SK-N-SH (cell line): ENCODE data around the gene SELE. TPM values are rescaled to one million over a fixed set of nuclear protein-coding genes. Genes with fewer than 3 reads are reported as not detected.

Experiments
- CTCF ChIA-PET: fragments of 300-600, 350-600 bp; formaldehyde crosslinking; extraction: SDS; loops from one replicate; lab custom pipeline; 2021; lab: Yijun Ruan, JAX
- POLR2A ChIA-PET: fragments of 350-600 bp; sonication (Branson Sonifier 250); formaldehyde crosslinking; extraction: SDS; loops from one replicate; lab custom pipeline; 2020; ENCODE audit warnings: antibody characterized with exemption, inconsistent platforms; lab: Yijun Ruan, JAX
- DNase-seq: peaks from one replicate; pipeline ENCODE4 v3.0.0; 2012
- H2AFZ ChIP-seq: fragments of 200-600 bp; sonication (generic); 2 replicates; pipeline ENCODE4 v1.8.1; 2016; ENCODE audit warnings: antibody characterized with exemption, mild to moderate bottlenecking, low read depth
- H3F3A ChIP-seq: fragments of 200-600 bp; sonication (generic); replicated peaks from 2 replicates; pipeline ENCODE3; 2016; ENCODE audit warnings: antibody characterized with exemption, mild to moderate bottlenecking; ENCODE audit not compliant: insufficient read depth
- H3K27ac ChIP-seq, 2 experiments: fragments of 200-500 bp in 1 of 2; fragments of 200-600 bp in 1 of 2; sonication (Bioruptor generic) in 1 of 2; sonication (generic), shearing (Covaris generic) in 1 of 2; 2 replicates each; pipeline versions ENCODE4 v1.5.1 to v1.6.1; 2014 to 2016; ENCODE audit warnings: low read depth in 2 of 2, inconsistent platforms in 1 of 2, low read length in 1 of 2, mild to moderate bottlenecking in 1 of 2, mixed read lengths in 1 of 2
- H3K27me3 ChIP-seq: fragments of 200-600 bp; sonication (generic), shearing (Covaris generic); 2 replicates; pipeline ENCODE4 v1.6.1; 2016; ENCODE audit warnings: mixed run types; ENCODE audit not compliant: insufficient read depth
- H3K36me3 ChIP-seq, 2 experiments: fragments of 200-500 bp in 1 of 2; fragments of 200-600 bp in 1 of 2; sonication (Bioruptor generic) in 1 of 2; sonication (generic) in 1 of 2; replicated peaks in 1 of 2; 2 replicates each; pipeline versions ENCODE3 to v1.5.1; 2014 to 2016; ENCODE audit warnings: low read length in 1 of 2, mild to moderate bottlenecking in 1 of 2; ENCODE audit not compliant: insufficient read depth in 2 of 2, control insufficient read depth in 1 of 2
- H3K4me1 ChIP-seq, 2 experiments: fragments of 200-500 bp in 1 of 2; fragments of 200-600 bp in 1 of 2; sonication (Bioruptor generic) in 1 of 2; sonication (generic), shearing (Covaris generic) in 1 of 2; 2 replicates each; pipeline versions ENCODE4 v1.5.1 to v1.6.1; 2014 to 2016; ENCODE audit warnings: low read depth in 1 of 2, low read length in 1 of 2, mixed run types in 1 of 2; ENCODE audit not compliant: insufficient read depth in 2 of 2, control insufficient read depth in 1 of 2
- H3K4me2 ChIP-seq: fragments of 200-600 bp; sonication (generic), shearing (Covaris generic); 2 replicates; pipeline ENCODE4 v1.6.1; 2017; ENCODE audit warnings: mixed run types
- H3K4me3 ChIP-seq, 2 experiments: fragments of 200-500 bp in 1 of 2; fragments of 200-600 bp in 1 of 2; sonication (Bioruptor generic) in 1 of 2; sonication (generic), shearing (Covaris generic) in 1 of 2; 2 replicates each; pipeline versions ENCODE4 v1.5.1 to v1.8.1; 2014 to 2016; ENCODE audit warnings: low read depth in 2 of 2, inconsistent platforms in 1 of 2, low read length in 1 of 2, mild to moderate bottlenecking in 1 of 2, mixed read lengths in 1 of 2, moderate library complexity in 1 of 2
- H3K79me2 ChIP-seq: fragments of 200-600 bp; sonication (generic); 2 replicates; pipeline ENCODE4 v1.8.1; 2017; ENCODE audit warnings: mild to moderate bottlenecking; ENCODE audit not compliant: insufficient read depth
- H3K9ac ChIP-seq: fragments of 200-600 bp; sonication (generic); 2 replicates; pipeline ENCODE4 v1.6.1; 2017; ENCODE audit warnings: mixed run types
- H3K9me2 ChIP-seq: fragments of 200-600 bp; sonication (generic); 2 replicates; pipeline ENCODE4 v1.6.1; 2017; ENCODE audit warnings: mixed run types
- H3K9me3 ChIP-seq: fragments of 200-600 bp; sonication (generic); 2 replicates; pipeline ENCODE4 v1.6.1; 2017; ENCODE audit warnings: mixed run types, mild to moderate bottlenecking, moderate library complexity
- H4K20me1 ChIP-seq: fragments of 200-600 bp; sonication (generic); 2 replicates; pipeline ENCODE4 v1.6.1; 2017; ENCODE audit warnings: mild to moderate bottlenecking, mixed run types; ENCODE audit not compliant: insufficient read depth
- CTCF ChIP-seq: fragments of 200-600 bp; sonication (generic); IDR thresholded peaks from 2 replicates; pipeline ENCODE4 v1.6.1; 2017; ENCODE audit warnings: antibody characterized with exemption, mild to moderate bottlenecking, moderate library complexity
- FOSL2 ChIP-seq: IDR thresholded peaks from 2 replicates; pipeline ENCODE4 v1.4.0; 2012; ENCODE audit warnings: low read depth, mild to moderate bottlenecking, moderate library complexity, borderline replicate concordance
- FOXJ3 ChIP-seq: sonication (generic); formaldehyde crosslinking; IDR thresholded peaks from 2 replicates; pipeline ENCODE4 v1.5.1; 2020; ENCODE audit warnings: mild to moderate bottlenecking, missing genetic modification reagents
- GABPA ChIP-seq: IDR thresholded peaks from 2 replicates; pipeline ENCODE4 v1.4.0; 2012; ENCODE audit warnings: low read depth, mild to moderate bottlenecking
- GATA2 ChIP-seq: sonication (generic); formaldehyde crosslinking; IDR thresholded peaks from 2 replicates; pipeline ENCODE4 v1.5.0; 2020; ENCODE audit warnings: mild to moderate bottlenecking, missing genetic modification reagents
- JUND ChIP-seq: IDR thresholded peaks from 2 replicates; pipeline ENCODE4 v1.4.0; 2012
- MAX ChIP-seq: IDR thresholded peaks from 2 replicates; pipeline ENCODE4 v1.4.0; 2012; ENCODE audit warnings: low read depth
- MXI1 ChIP-seq: IDR thresholded peaks from 2 replicates; pipeline ENCODE4 v1.6.1; 2012; ENCODE audit warnings: mild to moderate bottlenecking, low read depth, low read length, improper control_type of control experiment
- NFIC ChIP-seq: IDR thresholded peaks from 2 replicates; pipeline ENCODE4 v1.4.0; 2012; ENCODE audit warnings: borderline replicate concordance
- RCOR1 ChIP-seq: fragments of 150-350 bp; IDR thresholded peaks from 2 replicates; pipeline ENCODE4 v1.6.1; 2017; ENCODE audit warnings: antibody characterized with exemption, low read length
- RFX5 ChIP-seq: IDR thresholded peaks from 2 replicates; pipeline ENCODE4 v1.6.1; 2012; ENCODE audit warnings: mild to moderate bottlenecking, improper control_type of control experiment, low read length
- RXRA ChIP-seq: IDR thresholded peaks from 2 replicates; pipeline ENCODE4 v1.4.0; 2012; ENCODE audit warnings: low read depth, mild to moderate bottlenecking, borderline replicate concordance
- SIN3A ChIP-seq: IDR thresholded peaks from 2 replicates; pipeline ENCODE4 v1.6.1; 2012; ENCODE audit warnings: low read depth, mild to moderate bottlenecking, low read length, moderate library complexity, borderline replicate concordance
- TAF1 ChIP-seq: IDR thresholded peaks from 2 replicates; pipeline ENCODE4 v1.6.1; 2012; ENCODE audit warnings: low read depth, mild to moderate bottlenecking, low read length, moderate library complexity, borderline replicate concordance
- USF2 ChIP-seq: fragments of 150-350 bp; IDR thresholded peaks from 2 replicates; pipeline ENCODE4 v1.6.1; 2017; ENCODE audit warnings: antibody characterized with exemption, low read length, low read depth, borderline replicate concordance
- YY1 ChIP-seq: IDR thresholded peaks from 2 replicates; pipeline ENCODE4 v1.4.0; 2012; ENCODE audit warnings: low read depth, mild to moderate bottlenecking
- ZBTB33 ChIP-seq: IDR thresholded peaks from 2 replicates; pipeline ENCODE4 v1.4.0; 2012; ENCODE audit warnings: low read depth, borderline replicate concordance
- WGBS: methylation state at CpG from one replicate; pipeline ENCODE4 v1.1.6; 2017; ENCODE audit warnings: low lambda C conversion rate; 5-methylcytosine and 5-hydroxymethylcytosine counted together
- polyA plus RNA-seq, 3 experiments: library from polyadenylated mRNA; depleted of rRNA; stranded (reverse); fragments of >200 nt; gene quantifications; 2 replicates each; pipeline ENCODE4 v1.2.3, GENCODE V29; 2012
- TF ChIP-seq, protein P1 (sequence below): IDR thresholded peaks from 2 replicates; pipeline ENCODE4; 2012

The SELE gene
- polyA plus RNA-seq, 1 of the 3 experiments (the other 2 are of a cell fraction), result 0.02 TPM

GRCh38 chr1:169727307-169727706 is 6.6 kb downstream of the SELE start (continued):
- TF ChIP-seq CTCF (no peak), MXI1 (no peak), JUND (no peak)

GRCh38 chr1:169726851-169727250 is 7.0 kb downstream of the SELE start:
- Histone ChIP-seq H3K4me1 (no peaks in the 10 kb centered on the region; a peak in 2 of 4 replicates), H3K4me3 (no peak overlapping the region), H3K27me3 (no peaks in the 10 kb centered on the region), H3K79me2 (no peaks in the 10 kb centered on the region), H3K9me2 (no peaks in the 10 kb centered on the region), H3K36me3 (no peaks in the 10 kb centered on the region), H3K27ac (no peak overlapping the region), H3K9me3 (no peaks in the 10 kb centered on the region), H2AFZ (no peak overlapping the region), H4K20me1 (no peaks in the 10 kb centered on the region), H3K9ac (no peak overlapping the region), H3F3A (no peaks in the 10 kb centered on the region), H3K4me2 (no peak overlapping the region)
- ChIA-PET CTCF (interaction anchor here (0.8 kb wide), 1 partner anchor 22 kb away, joined by 3 read pairs; no protein-coding TSS in a partner anchor), POLR2A (no interaction called here)
- no peak for TF ChIP-seq RCOR1
- no peak for TF ChIP-seq GABPA
- no peak for TF ChIP-seq TAF1
- no peak for TF ChIP-seq MAX
- no peak for TF ChIP-seq FOXJ3 (CRISPR knock-in tag)
- TF ChIP-seq, protein P1, sequence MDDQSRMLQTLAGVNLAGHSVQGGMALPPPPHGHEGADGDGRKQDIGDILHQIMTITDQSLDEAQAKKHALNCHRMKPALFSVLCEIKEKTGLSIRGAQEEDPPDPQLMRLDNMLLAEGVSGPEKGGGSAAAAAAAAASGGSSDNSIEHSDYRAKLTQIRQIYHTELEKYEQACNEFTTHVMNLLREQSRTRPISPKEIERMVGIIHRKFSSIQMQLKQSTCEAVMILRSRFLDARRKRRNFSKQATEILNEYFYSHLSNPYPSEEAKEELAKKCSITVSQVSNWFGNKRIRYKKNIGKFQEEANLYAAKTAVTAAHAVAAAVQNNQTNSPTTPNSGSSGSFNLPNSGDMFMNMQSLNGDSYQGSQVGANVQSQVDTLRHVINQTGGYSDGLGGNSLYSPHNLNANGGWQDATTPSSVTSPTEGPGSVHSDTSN, result no peak
- TF ChIP-seq GATA2, result no peak
- no peak for TF ChIP-seq CTCF
- TF ChIP-seq USF2, result no peak
- no peak for TF ChIP-seq RXRA
- TF ChIP-seq YY1, result no peak
- TF ChIP-seq RFX5, result no peak
- no peak for TF ChIP-seq FOSL2
- no peak for TF ChIP-seq SIN3A
- TF ChIP-seq ZBTB33, result no peak
- TF ChIP-seq NFIC, result no peak
- no peak for DNase-seq
- 71% methylated on average over 3 of the region's 3 CpGs for WGBS
